H9 (cell line): ENCODE data around the gene AHNAK2. TPM values are rescaled to one million over a fixed set of nuclear protein-coding genes. Genes with fewer than 3 reads are reported as not detected.

Experiments used
- DNase-seq: peaks from one replicate; pipeline ENCODE4 v3.0.0-alpha.2; 2017
- H2AFZ ChIP-seq: one replicate; pipeline ENCODE4 v1.6.1; 2013; ENCODE audit warnings: mild to moderate bottlenecking, low read length, control low read depth, moderate library complexity
- H2AK5ac ChIP-seq: 2 replicates; pipeline ENCODE4 v1.6.1; 2013; ENCODE audit warnings: low read length, control low read depth, mixed read lengths; ENCODE audit not compliant: insufficient read length
- H2BK120ac ChIP-seq: one replicate; pipeline ENCODE4 v1.6.1; 2013; ENCODE audit warnings: low read depth, mild to moderate bottlenecking, low read length, control low read depth, inconsistent platforms; ENCODE audit not compliant: poor library complexity, severe bottlenecking
- H2BK12ac ChIP-seq: 2 replicates; pipeline ENCODE4 v1.6.1; 2013; ENCODE audit warnings: low read length, control low read depth, mixed read lengths, low read depth; ENCODE audit not compliant: insufficient read length
- H2BK15ac ChIP-seq: 2 replicates; pipeline ENCODE4 v1.6.1; 2013; ENCODE audit warnings: low read depth, low read length, control low read depth
- H2BK20ac ChIP-seq: one replicate; pipeline ENCODE4 v1.6.1; 2013; ENCODE audit warnings: low read depth, mild to moderate bottlenecking, low read length, control low read depth, inconsistent platforms; ENCODE audit not compliant: poor library complexity, severe bottlenecking
- H2BK5ac ChIP-seq: 2 replicates; pipeline ENCODE4 v1.6.1; 2013; ENCODE audit warnings: low read length, control low read depth, mixed read lengths; ENCODE audit not compliant: insufficient read length
- H3K14ac ChIP-seq: 2 replicates; pipeline ENCODE4 v1.6.1; 2013; ENCODE audit warnings: low read length, control low read depth; ENCODE audit not compliant: insufficient read depth
- H3K18ac ChIP-seq: 2 replicates; pipeline ENCODE4 v1.6.1; 2013; ENCODE audit warnings: low read depth, mild to moderate bottlenecking, mixed read lengths, low read length, control low read depth; ENCODE audit not compliant: insufficient read length
- H3K23ac ChIP-seq: 2 replicates; pipeline ENCODE4 v1.6.1; 2013; ENCODE audit warnings: low read length, control low read depth, mixed read lengths, low read depth; ENCODE audit not compliant: insufficient read length
- H3K23me2 ChIP-seq: 2 replicates; pipeline ENCODE4 v1.6.1; 2013; ENCODE audit warnings: low read depth, mild to moderate bottlenecking, mixed read lengths, low read length, control low read depth; ENCODE audit not compliant: insufficient read length, poor library complexity, severe bottlenecking
- H3K27ac ChIP-seq: 2 replicates; pipeline ENCODE4 v1.5.1; 2013; ENCODE audit warnings: low read length, control low read depth, mixed read lengths, low read depth; ENCODE audit not compliant: insufficient read length
- H3K27me3 ChIP-seq: 2 replicates; pipeline ENCODE4 v1.6.1; 2013; ENCODE audit warnings: low read length, control low read depth, inconsistent platforms; ENCODE audit not compliant: insufficient read depth
- H3K4ac ChIP-seq: 2 replicates; pipeline ENCODE4 v1.6.1; 2013; ENCODE audit warnings: low read depth, mild to moderate bottlenecking, control low read depth, inconsistent platforms, low read length, moderate library complexity
- H3K4me1 ChIP-seq: 2 replicates; pipeline ENCODE4 v1.6.1; 2013; ENCODE audit warnings: low read length, control low read depth, inconsistent platforms; ENCODE audit not compliant: insufficient read depth
- H3K4me2 ChIP-seq: 2 replicates; pipeline ENCODE4 v1.6.1; 2013; ENCODE audit warnings: low read length, control low read depth, mixed read lengths; ENCODE audit not compliant: insufficient read length, insufficient read depth
- H3K56ac ChIP-seq: 2 replicates; pipeline ENCODE4 v1.6.1; 2013; ENCODE audit warnings: low read depth, mild to moderate bottlenecking, mixed read lengths, low read length, control low read depth; ENCODE audit not compliant: insufficient read length
- H3K79me1 ChIP-seq: 2 replicates; pipeline ENCODE4 v1.6.1; 2013; ENCODE audit warnings: low read depth, mild to moderate bottlenecking, moderate library complexity, low read length, control low read depth, inconsistent platforms; ENCODE audit not compliant: insufficient read depth, poor library complexity, severe bottlenecking
- H3K79me2 ChIP-seq: 2 replicates; pipeline ENCODE4 v1.6.1; 2013; ENCODE audit warnings: low read length, control low read depth, inconsistent platforms; ENCODE audit not compliant: insufficient read depth
- H3K9ac ChIP-seq: 2 replicates; pipeline ENCODE4 v1.6.1; 2013; ENCODE audit warnings: low read length, control low read depth, mixed read lengths; ENCODE audit not compliant: insufficient read length; ENCODE audit errors: extremely low read depth
- H3K9me3 ChIP-seq: one replicate; pipeline ENCODE4 v1.6.1; 2013; ENCODE audit warnings: low read depth, low read length, inconsistent platforms; ENCODE audit not compliant: control insufficient read depth
- H3T11ph ChIP-seq: one replicate; pipeline ENCODE4 v1.6.1; 2013; ENCODE audit warnings: mild to moderate bottlenecking, low read length, control low read depth, inconsistent platforms
- H4K20me1 ChIP-seq: one replicate; pipeline ENCODE4 v1.6.1; 2013; ENCODE audit not compliant: control insufficient read depth, insufficient read length, insufficient read depth
- H4K5ac ChIP-seq: 2 replicates; pipeline ENCODE4 v1.6.1; 2013; ENCODE audit warnings: low read depth, mild to moderate bottlenecking, mixed read lengths, low read length, control low read depth; ENCODE audit not compliant: insufficient read length
- H4K8ac ChIP-seq: replicated peaks from 2 replicates; pipeline ENCODE4 v1.6.1; 2013; ENCODE audit warnings: low read length, control low read depth, mixed read lengths, low read depth; ENCODE audit not compliant: insufficient read length
- H4K91ac ChIP-seq: 2 replicates; pipeline ENCODE4 v1.6.1; 2013; ENCODE audit warnings: low read depth, mild to moderate bottlenecking, moderate library complexity, mixed read lengths, low read length, control low read depth; ENCODE audit not compliant: insufficient read length
- H3K27ac Mint-ChIP-seq, 3 experiments: 2 replicates in 2 of 3; 3 replicates in 1 of 3; pipeline ENCODE4 v1.8.0; 2020 to 2021; ENCODE audit warnings: mixed read lengths in 3 of 3, mild to moderate bottlenecking in 1 of 3, moderate library complexity in 1 of 3
- H3K27me3 Mint-ChIP-seq: 2 replicates; pipeline ENCODE4 v1.8.0; 2021; ENCODE audit warnings: low read depth, mild to moderate bottlenecking, moderate library complexity, mixed read lengths
- H3K36me3 Mint-ChIP-seq, 3 experiments: 2 replicates in 2 of 3; 3 replicates in 1 of 3; pipeline ENCODE4 v1.8.0; 2020 to 2021; ENCODE audit warnings: low read depth in 3 of 3, mixed read lengths in 3 of 3; ENCODE audit not compliant: insufficient read depth in 1 of 3
- H3K4me1 Mint-ChIP-seq, 2 experiments: 2 replicates each; pipeline ENCODE4 v1.8.0; 2020; ENCODE audit warnings: mixed read lengths in 2 of 2
- H3K4me3 Mint-ChIP-seq, 2 experiments: 2 replicates in 1 of 2; 3 replicates in 1 of 2; pipeline ENCODE4 v1.8.0; 2020 to 2021; ENCODE audit warnings: mild to moderate bottlenecking in 2 of 2, mixed read lengths in 2 of 2, moderate library complexity in 1 of 2
- H3K9me3 Mint-ChIP-seq, 2 experiments: 2 replicates in 1 of 2; 3 replicates in 1 of 2; pipeline ENCODE4 v1.8.0; 2020; ENCODE audit warnings: mild to moderate bottlenecking in 2 of 2, mixed read lengths in 2 of 2, moderate library complexity in 1 of 2
- CTCF ChIP-seq: fragments of 200-600 bp; sonication (generic); conservative IDR thresholded peaks from 3 replicates; pipeline ENCODE4 v1.8.0; 2021; ENCODE audit warnings: antibody characterized with exemption, mild to moderate bottlenecking
- WGBS: extraction: QIAGEN DNeasy Blood & Tissue Kit; methylation state at CpG from one replicate; pipeline ENCODE4 v1.1.7; 2013; ENCODE audit warnings: missing lambda C conversion rate, low lambda C conversion rate, mixed read lengths; ENCODE audit not compliant: insufficient read length; ENCODE audit errors: extremely low coverage; 5-methylcytosine and 5-hydroxymethylcytosine counted together
- total RNA-seq: library from RNA; stranded (reverse); gene quantifications from 2 replicates; pipeline ENCODE4 v1.2.1, GENCODE V29; 2021

Gene AHNAK2
- total RNA-seq, 1 experiment from 2014 or later = 2.8 TPM

DNA sequence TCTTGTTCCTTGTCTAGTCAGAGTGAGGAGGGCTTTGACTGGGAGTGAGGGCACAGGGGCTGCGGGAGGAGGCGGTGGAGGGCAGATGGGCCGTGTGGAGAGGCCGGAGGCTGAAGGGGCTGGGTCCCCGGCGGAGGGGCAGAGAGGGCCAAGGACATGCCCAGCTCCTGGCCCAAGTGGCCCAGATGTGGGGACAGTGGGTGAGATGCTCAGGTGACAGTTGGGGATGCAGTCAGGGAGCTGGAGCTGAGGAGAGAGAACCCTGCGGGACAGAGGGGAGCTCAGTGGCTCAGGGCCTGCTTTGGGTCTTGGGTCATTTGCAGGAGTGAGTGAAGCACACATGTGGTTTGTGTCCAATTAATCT is 80.0 kb downstream of the AHNAK2 start:
- no peak overlapping the region for H3T11ph ChIP-seq
- H3K9ac ChIP-seq = no peak overlapping the region
- H3K18ac ChIP-seq = no peak overlapping the region
- H3K79me1 ChIP-seq = no peaks in the 10 kb centered on the region
- WGBS = no CpG with 5 or more reads among the region's 7 CpGs
- H3K27ac Mint-ChIP-seq = no peak overlapping the region
- H3K56ac ChIP-seq = no peak overlapping the region
- no peak overlapping the region for H2BK12ac ChIP-seq
- no peaks in the 10 kb centered on the region for H4K20me1 ChIP-seq
- H3K27me3 ChIP-seq = no peaks in the 10 kb centered on the region
- no peaks in the 10 kb centered on the region for H3K23me2 ChIP-seq
- no peak overlapping the region for H2BK5ac ChIP-seq
- no peaks in the 10 kb centered on the region for H3K9me3 Mint-ChIP-seq
- H3K79me2 ChIP-seq = no peaks in the 10 kb centered on the region
- no peak overlapping the region for H4K8ac ChIP-seq
- no peak overlapping the region for H3K27ac ChIP-seq
- H3K14ac ChIP-seq = no peak overlapping the region
- H2AFZ ChIP-seq = no peak overlapping the region
- no peak overlapping the region for H4K91ac ChIP-seq
- TF ChIP-seq CTCF = no peak
- H3K4me1 ChIP-seq = no peaks in the 10 kb centered on the region
- no peak overlapping the region for H3K4ac ChIP-seq
- peaks cover 0 to 4% of the 10 kb centered on the region in 2 experiments; a peak in 1 of 4 replicates for H3K4me1 Mint-ChIP-seq
- no peak overlapping the region for H2AK5ac ChIP-seq
- H3K9me3 ChIP-seq = no peaks in the 10 kb centered on the region
- H2BK15ac ChIP-seq = no peak overlapping the region
- H3K36me3 Mint-ChIP-seq = no peaks in the 10 kb centered on the region
- peak; percentile 24 for DNase-seq
- no peak overlapping the region for H2BK120ac ChIP-seq
- H3K4me2 ChIP-seq = no peak overlapping the region
- peaks cover 32% of the 10 kb centered on the region for H3K27me3 Mint-ChIP-seq
- no peak overlapping the region for H4K5ac ChIP-seq
- no peak overlapping the region for H3K4me3 Mint-ChIP-seq
- H2BK20ac ChIP-seq = no peak overlapping the region
- no peak overlapping the region for H3K23ac ChIP-seq
